H9 (cell line): ENCODE data around the gene PRKAG2. TPM values are rescaled to one million over a fixed set of nuclear protein-coding genes. Genes with fewer than 3 reads are reported as not detected.

ENCODE experiments used
- DNase-seq: peaks from one replicate; pipeline ENCODE4 v3.0.0-alpha.2; 2017
- H2AFZ ChIP-seq: one replicate; pipeline ENCODE4 v1.6.1; 2013; ENCODE audit warnings: mild to moderate bottlenecking, low read length, control low read depth, moderate library complexity
- H2AK5ac ChIP-seq: 2 replicates; pipeline ENCODE4 v1.6.1; 2013; ENCODE audit warnings: low read length, control low read depth, mixed read lengths; ENCODE audit not compliant: insufficient read length
- H2BK120ac ChIP-seq: one replicate; pipeline ENCODE4 v1.6.1; 2013; ENCODE audit warnings: low read depth, mild to moderate bottlenecking, low read length, control low read depth, inconsistent platforms; ENCODE audit not compliant: poor library complexity, severe bottlenecking
- H2BK12ac ChIP-seq: 2 replicates; pipeline ENCODE4 v1.6.1; 2013; ENCODE audit warnings: low read length, control low read depth, mixed read lengths, low read depth; ENCODE audit not compliant: insufficient read length
- H2BK15ac ChIP-seq: 2 replicates; pipeline ENCODE4 v1.6.1; 2013; ENCODE audit warnings: low read depth, low read length, control low read depth
- H2BK20ac ChIP-seq: one replicate; pipeline ENCODE4 v1.6.1; 2013; ENCODE audit warnings: low read depth, mild to moderate bottlenecking, low read length, control low read depth, inconsistent platforms; ENCODE audit not compliant: poor library complexity, severe bottlenecking
- H2BK5ac ChIP-seq: 2 replicates; pipeline ENCODE4 v1.6.1; 2013; ENCODE audit warnings: low read length, control low read depth, mixed read lengths; ENCODE audit not compliant: insufficient read length
- H3K14ac ChIP-seq: 2 replicates; pipeline ENCODE4 v1.6.1; 2013; ENCODE audit warnings: low read length, control low read depth; ENCODE audit not compliant: insufficient read depth
- H3K18ac ChIP-seq: 2 replicates; pipeline ENCODE4 v1.6.1; 2013; ENCODE audit warnings: low read depth, mild to moderate bottlenecking, mixed read lengths, low read length, control low read depth; ENCODE audit not compliant: insufficient read length
- H3K23ac ChIP-seq: 2 replicates; pipeline ENCODE4 v1.6.1; 2013; ENCODE audit warnings: low read length, control low read depth, mixed read lengths, low read depth; ENCODE audit not compliant: insufficient read length
- H3K23me2 ChIP-seq: 2 replicates; pipeline ENCODE4 v1.6.1; 2013; ENCODE audit warnings: low read depth, mild to moderate bottlenecking, mixed read lengths, low read length, control low read depth; ENCODE audit not compliant: insufficient read length, poor library complexity, severe bottlenecking
- H3K27ac ChIP-seq: 2 replicates; pipeline ENCODE4 v1.5.1; 2013; ENCODE audit warnings: low read length, control low read depth, mixed read lengths, low read depth; ENCODE audit not compliant: insufficient read length
- H3K27me3 ChIP-seq: 2 replicates; pipeline ENCODE4 v1.6.1; 2013; ENCODE audit warnings: low read length, control low read depth, inconsistent platforms; ENCODE audit not compliant: insufficient read depth
- H3K4ac ChIP-seq: 2 replicates; pipeline ENCODE4 v1.6.1; 2013; ENCODE audit warnings: low read depth, mild to moderate bottlenecking, control low read depth, inconsistent platforms, low read length, moderate library complexity
- H3K4me1 ChIP-seq: 2 replicates; pipeline ENCODE4 v1.6.1; 2013; ENCODE audit warnings: low read length, control low read depth, inconsistent platforms; ENCODE audit not compliant: insufficient read depth
- H3K4me2 ChIP-seq: 2 replicates; pipeline ENCODE4 v1.6.1; 2013; ENCODE audit warnings: low read length, control low read depth, mixed read lengths; ENCODE audit not compliant: insufficient read length, insufficient read depth
- H3K56ac ChIP-seq: 2 replicates; pipeline ENCODE4 v1.6.1; 2013; ENCODE audit warnings: low read depth, mild to moderate bottlenecking, mixed read lengths, low read length, control low read depth; ENCODE audit not compliant: insufficient read length
- H3K79me1 ChIP-seq: 2 replicates; pipeline ENCODE4 v1.6.1; 2013; ENCODE audit warnings: low read depth, mild to moderate bottlenecking, moderate library complexity, low read length, control low read depth, inconsistent platforms; ENCODE audit not compliant: insufficient read depth, poor library complexity, severe bottlenecking
- H3K79me2 ChIP-seq: 2 replicates; pipeline ENCODE4 v1.6.1; 2013; ENCODE audit warnings: low read length, control low read depth, inconsistent platforms; ENCODE audit not compliant: insufficient read depth
- H3K9ac ChIP-seq: 2 replicates; pipeline ENCODE4 v1.6.1; 2013; ENCODE audit warnings: low read length, control low read depth, mixed read lengths; ENCODE audit not compliant: insufficient read length; ENCODE audit errors: extremely low read depth
- H3K9me3 ChIP-seq: one replicate; pipeline ENCODE4 v1.6.1; 2013; ENCODE audit warnings: low read depth, low read length, inconsistent platforms; ENCODE audit not compliant: control insufficient read depth
- H3T11ph ChIP-seq: one replicate; pipeline ENCODE4 v1.6.1; 2013; ENCODE audit warnings: mild to moderate bottlenecking, low read length, control low read depth, inconsistent platforms
- H4K20me1 ChIP-seq: one replicate; pipeline ENCODE4 v1.6.1; 2013; ENCODE audit not compliant: control insufficient read depth, insufficient read length, insufficient read depth
- H4K5ac ChIP-seq: 2 replicates; pipeline ENCODE4 v1.6.1; 2013; ENCODE audit warnings: low read depth, mild to moderate bottlenecking, mixed read lengths, low read length, control low read depth; ENCODE audit not compliant: insufficient read length
- H4K8ac ChIP-seq: replicated peaks from 2 replicates; pipeline ENCODE4 v1.6.1; 2013; ENCODE audit warnings: low read length, control low read depth, mixed read lengths, low read depth; ENCODE audit not compliant: insufficient read length
- H4K91ac ChIP-seq: 2 replicates; pipeline ENCODE4 v1.6.1; 2013; ENCODE audit warnings: low read depth, mild to moderate bottlenecking, moderate library complexity, mixed read lengths, low read length, control low read depth; ENCODE audit not compliant: insufficient read length
- H3K27ac Mint-ChIP-seq, 3 experiments: 2 replicates in 2 of 3; 3 replicates in 1 of 3; pipeline ENCODE4 v1.8.0; 2020 to 2021; ENCODE audit warnings: mixed read lengths in 3 of 3, mild to moderate bottlenecking in 1 of 3, moderate library complexity in 1 of 3
- H3K27me3 Mint-ChIP-seq: 2 replicates; pipeline ENCODE4 v1.8.0; 2021; ENCODE audit warnings: low read depth, mild to moderate bottlenecking, moderate library complexity, mixed read lengths
- H3K36me3 Mint-ChIP-seq, 3 experiments: 2 replicates in 2 of 3; 3 replicates in 1 of 3; pipeline ENCODE4 v1.8.0; 2020 to 2021; ENCODE audit warnings: low read depth in 3 of 3, mixed read lengths in 3 of 3; ENCODE audit not compliant: insufficient read depth in 1 of 3
- H3K4me1 Mint-ChIP-seq, 2 experiments: 2 replicates each; pipeline ENCODE4 v1.8.0; 2020; ENCODE audit warnings: mixed read lengths in 2 of 2
- H3K4me3 Mint-ChIP-seq, 2 experiments: 2 replicates in 1 of 2; 3 replicates in 1 of 2; pipeline ENCODE4 v1.8.0; 2020 to 2021; ENCODE audit warnings: mild to moderate bottlenecking in 2 of 2, mixed read lengths in 2 of 2, moderate library complexity in 1 of 2
- H3K9me3 Mint-ChIP-seq, 2 experiments: 2 replicates in 1 of 2; 3 replicates in 1 of 2; pipeline ENCODE4 v1.8.0; 2020; ENCODE audit warnings: mild to moderate bottlenecking in 2 of 2, mixed read lengths in 2 of 2, moderate library complexity in 1 of 2
- WGBS: extraction: QIAGEN DNeasy Blood & Tissue Kit; methylation state at CpG from one replicate; pipeline ENCODE4 v1.1.7; 2013; ENCODE audit warnings: missing lambda C conversion rate, low lambda C conversion rate, mixed read lengths; ENCODE audit not compliant: insufficient read length; ENCODE audit errors: extremely low coverage; 5-methylcytosine and 5-hydroxymethylcytosine counted together
- total RNA-seq: library from RNA; stranded (reverse); gene quantifications from 2 replicates; pipeline ENCODE4 v1.2.1, GENCODE V29; 2021
- TF ChIP-seq, protein P1 (sequence below): fragments of 200-600 bp; sonication (generic); conservative IDR thresholded peaks from 3 replicates; pipeline ENCODE4 v1.8.0; 2021; ENCODE audit warnings: antibody characterized with exemption, mild to moderate bottlenecking

PRKAG2 gene
- total RNA-seq, 1 experiment from 2014 or later = 11.8 TPM

DNA sequence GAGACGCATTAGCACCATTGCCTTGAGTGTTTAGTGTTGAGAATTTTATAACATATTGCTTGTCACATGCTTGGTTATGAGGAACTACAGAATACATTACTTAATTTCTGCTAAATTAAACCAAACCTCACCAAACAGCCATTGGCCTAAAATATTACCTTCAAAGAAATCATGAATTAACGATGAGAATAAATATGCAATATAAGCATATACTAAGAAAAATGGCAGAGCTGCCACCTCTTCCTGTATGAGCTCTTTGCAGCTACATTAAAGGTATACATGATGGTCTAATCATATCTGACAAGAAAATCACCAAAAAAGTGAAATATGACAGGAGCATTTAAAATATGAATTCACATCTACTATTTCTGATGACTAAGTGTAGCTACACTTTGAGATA lies 352.1 kb downstream of the PRKAG2 start:
- no peak overlapping the region for H3K27ac Mint-ChIP-seq
- H3K4ac ChIP-seq = no peak overlapping the region
- H3T11ph ChIP-seq = no peak overlapping the region
- H4K20me1 ChIP-seq = no peaks in the 10 kb centered on the region
- H4K91ac ChIP-seq = no peak overlapping the region
- no peak overlapping the region for H2AK5ac ChIP-seq
- no peak overlapping the region for H2AFZ ChIP-seq
- no peak overlapping the region for H4K5ac ChIP-seq
- peaks cover 0 to 3% (median 2%) of the 10 kb centered on the region in 3 experiments; a peak in 3 of 7 replicates for H3K36me3 Mint-ChIP-seq
- H3K14ac ChIP-seq = no peak overlapping the region
- TF ChIP-seq, protein P1, sequence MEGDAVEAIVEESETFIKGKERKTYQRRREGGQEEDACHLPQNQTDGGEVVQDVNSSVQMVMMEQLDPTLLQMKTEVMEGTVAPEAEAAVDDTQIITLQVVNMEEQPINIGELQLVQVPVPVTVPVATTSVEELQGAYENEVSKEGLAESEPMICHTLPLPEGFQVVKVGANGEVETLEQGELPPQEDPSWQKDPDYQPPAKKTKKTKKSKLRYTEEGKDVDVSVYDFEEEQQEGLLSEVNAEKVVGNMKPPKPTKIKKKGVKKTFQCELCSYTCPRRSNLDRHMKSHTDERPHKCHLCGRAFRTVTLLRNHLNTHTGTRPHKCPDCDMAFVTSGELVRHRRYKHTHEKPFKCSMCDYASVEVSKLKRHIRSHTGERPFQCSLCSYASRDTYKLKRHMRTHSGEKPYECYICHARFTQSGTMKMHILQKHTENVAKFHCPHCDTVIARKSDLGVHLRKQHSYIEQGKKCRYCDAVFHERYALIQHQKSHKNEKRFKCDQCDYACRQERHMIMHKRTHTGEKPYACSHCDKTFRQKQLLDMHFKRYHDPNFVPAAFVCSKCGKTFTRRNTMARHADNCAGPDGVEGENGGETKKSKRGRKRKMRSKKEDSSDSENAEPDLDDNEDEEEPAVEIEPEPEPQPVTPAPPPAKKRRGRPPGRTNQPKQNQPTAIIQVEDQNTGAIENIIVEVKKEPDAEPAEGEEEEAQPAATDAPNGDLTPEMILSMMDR = no peak
- H3K27ac ChIP-seq = no peak overlapping the region
- no peak overlapping the region for H2BK120ac ChIP-seq
- no peaks in the 10 kb centered on the region for H3K4me1 ChIP-seq
- no peak for DNase-seq
- H3K4me2 ChIP-seq = no peak overlapping the region
- no peak overlapping the region for H3K56ac ChIP-seq
- no peak overlapping the region for H3K23ac ChIP-seq
- H3K18ac ChIP-seq = no peak overlapping the region
- H2BK5ac ChIP-seq = no peak overlapping the region
- no peak overlapping the region for H2BK15ac ChIP-seq
- no peaks in the 10 kb centered on the region for H3K27me3 ChIP-seq
- no peaks in the 10 kb centered on the region for H3K79me2 ChIP-seq
- peaks cover 7% of the 10 kb centered on the region in 2 experiments; a peak in 3 of 4 replicates for H3K4me1 Mint-ChIP-seq
- H3K9me3 ChIP-seq = no peaks in the 10 kb centered on the region
- no peak overlapping the region for H3K4me3 Mint-ChIP-seq
- no peaks in the 10 kb centered on the region for H3K79me1 ChIP-seq
- H3K27me3 Mint-ChIP-seq = no peaks in the 10 kb centered on the region; the same call in none of the 2 replicates
- no peak overlapping the region for H4K8ac ChIP-seq
- H3K9me3 Mint-ChIP-seq = peaks cover 8 to 14% of the 10 kb centered on the region in 2 experiments; a peak in 4 of 5 replicates
- H2BK12ac ChIP-seq = no peak overlapping the region
- H3K23me2 ChIP-seq = peaks cover 5% of the 10 kb centered on the region
- WGBS = no CpG with 5 or more reads among the region's 2 CpGs
- H2BK20ac ChIP-seq = no peak overlapping the region
- H3K9ac ChIP-seq = no peak overlapping the region
